Fibroblast of lung (primary cell): ENCODE data around the gene VPS45. TPM values are rescaled to one million over a fixed set of nuclear protein-coding genes. Genes with fewer than 3 reads are reported as not detected.

Experiments used
- DNase-seq, 2 donors: peaks; one replicate each; pipeline versions ENCODE4 v3.0.0 to v3.0.0-alpha.2; 2010; ENCODE audit warnings: low read depth in 2 of 2
- H2AFZ ChIP-seq: 2 replicates; pipeline ENCODE4 v1.5.1; 2012; ENCODE audit warnings: low read length, control low read depth, inconsistent platforms
- H3K27ac ChIP-seq: 2 replicates; pipeline ENCODE4 v1.5.1; 2011; ENCODE audit warnings: low read length, control low read depth; ENCODE audit not compliant: insufficient read depth
- H3K27me3 ChIP-seq: 2 replicates; pipeline ENCODE4 v1.5.1; 2011; ENCODE audit warnings: mild to moderate bottlenecking, low read length; ENCODE audit not compliant: control insufficient read depth, insufficient read depth
- H3K36me3 ChIP-seq: 2 replicates; pipeline ENCODE4 v1.5.1; 2011; ENCODE audit warnings: low read length; ENCODE audit not compliant: control insufficient read depth, insufficient read depth
- H3K4me1 ChIP-seq: 2 replicates; pipeline ENCODE4 v1.5.1; 2011; ENCODE audit warnings: low read length; ENCODE audit not compliant: control insufficient read depth, insufficient read depth; ENCODE audit errors: extremely low read depth
- H3K4me2 ChIP-seq: 2 replicates; pipeline ENCODE4 v1.5.1; 2011; ENCODE audit warnings: low read length, control low read depth; ENCODE audit not compliant: insufficient read depth; ENCODE audit errors: extremely low read depth
- H3K4me3 ChIP-seq, 4 experiments: fragments of 200-600 bp in 1 of 4; sonication (generic) in 1 of 4; replicated peaks in 1 of 4; 2 replicates each; pipeline ENCODE4 v1.5.1; 2011 to 2016; ENCODE audit warnings: low read length in 4 of 4, low read depth in 3 of 4, mild to moderate bottlenecking in 3 of 4, control low read depth in 2 of 4, inconsistent platforms in 1 of 4, mixed read lengths in 1 of 4; ENCODE audit not compliant: insufficient read depth in 1 of 4; ENCODE audit errors: control extremely low read depth in 1 of 4
- H3K79me2 ChIP-seq: 2 replicates; pipeline ENCODE4 v1.5.1; 2012; ENCODE audit warnings: mild to moderate bottlenecking, low read length, inconsistent platforms; ENCODE audit not compliant: control insufficient read depth, insufficient read depth
- H3K9ac ChIP-seq: 2 replicates; pipeline ENCODE4 v1.5.1; 2011; ENCODE audit warnings: mild to moderate bottlenecking, low read length, control low read depth; ENCODE audit not compliant: insufficient read depth
- H3K9me3 ChIP-seq: 2 replicates; pipeline ENCODE4 v1.5.1; 2012; ENCODE audit warnings: low read depth, low read length; ENCODE audit not compliant: control insufficient read depth, insufficient read depth
- H4K20me1 ChIP-seq: 2 replicates; pipeline ENCODE4 v1.5.1; 2011; ENCODE audit warnings: low read length; ENCODE audit not compliant: control insufficient read depth, insufficient read depth; ENCODE audit errors: extremely low read depth
- CTCF ChIP-seq, 2 donors: IDR thresholded peaks in 1 of 2; conservative IDR thresholded peaks in 1 of 2; 1 replicate in 1 of 2; 2 replicates in 1 of 2; pipeline ENCODE4 v1.5.1; 2011 to 2012; ENCODE audit warnings: low read length in 2 of 2, control low read depth in 1 of 2, inconsistent platforms in 1 of 2, low read depth in 1 of 2, mild to moderate bottlenecking in 1 of 2
- EZH2 ChIP-seq: IDR thresholded peaks from 2 replicates; pipeline ENCODE4 v1.5.1; 2012; ENCODE audit warnings: low read length, control low read depth, mild to moderate bottlenecking; ENCODE audit errors: missing control alignments
- polyA plus RNA-seq, 2 donors: library from polyadenylated mRNA; depleted of rRNA in 1 of 2; stranded (reverse) in 1 of 2; unstranded in 1 of 2; fragments of >200 nt; gene quantifications; 2 replicates each; pipeline ENCODE4 v1.2.1, GENCODE V29; 2011 to 2012; ENCODE audit warnings: missing spikeins in 1 of 2
- total RNA-seq: library from RNA; depleted of rRNA; stranded (reverse); fragments of >200 nt; gene quantifications from 2 replicates; pipeline ENCODE4 v1.2.1, GENCODE V29; 2014

Gene VPS45
- total and polyA plus RNA-seq, 2 donors (not counting 1 experiment from before 2014, with no cell fraction given) = 42.6 to 50.0 TPM

- H3K4me3 ChIP-seq = no peak overlapping the region
- no peaks in the 10 kb centered on the region for H3K4me1 ChIP-seq
- no peak overlapping the region for H3K9ac ChIP-seq
- H3K9me3 ChIP-seq = no peaks in the 10 kb centered on the region
- TF ChIP-seq EZH2 = no peak
- TF ChIP-seq CTCF (conservative IDR thresholded peaks at IDR 0.05 in 1 of 2, IDR thresholded peaks at IDR 0.05 in 1 of 2; ENCODE audit: low read depth in 1 of 2, low read length in 2 of 2) = no peak
- H3K4me2 ChIP-seq = no peak overlapping the region
- DNase-seq = no peak
- H3K27ac ChIP-seq = no peak overlapping the region
- no peaks in the 10 kb centered on the region for H3K27me3 ChIP-seq
- no peaks in the 10 kb centered on the region for H3K36me3 ChIP-seq
- no peaks in the 10 kb centered on the region for H3K79me2 ChIP-seq
- no peak overlapping the region for H2AFZ ChIP-seq
- H4K20me1 ChIP-seq = no peaks in the 10 kb centered on the region
Observed at GRCh38 chr1:150076985-150077384, 9.4 kb downstream of the VPS45 start.

GRCh38 chr1:150080784-150081183 lies 13.2 kb downstream of the VPS45 start:
- Histone ChIP-seq H3K9ac (no peak overlapping the region), H3K27me3 (no peaks in the 10 kb centered on the region), H2AFZ (no peak overlapping the region)

GRCh38 chr1:150082494-150082893 lies 14.9 kb downstream of the VPS45 start:
- peaks cover 6% of the 10 kb centered on the region for H3K36me3 ChIP-seq

More at GRCh38 chr1:150080784-150081183, 13.2 kb downstream of the VPS45 start:
- no peaks in the 10 kb centered on the region for H3K9me3 ChIP-seq
- DNase-seq = no peak
- H4K20me1 ChIP-seq = no peaks in the 10 kb centered on the region
- H3K4me3 ChIP-seq = no peak overlapping the region
- H3K4me1 ChIP-seq = no peaks in the 10 kb centered on the region
- H3K79me2 ChIP-seq = no peaks in the 10 kb centered on the region
- H3K36me3 ChIP-seq = peaks cover 5% of the 10 kb centered on the region
- no peak overlapping the region for H3K27ac ChIP-seq
- no peak overlapping the region for H3K4me2 ChIP-seq
- TF ChIP-seq CTCF (conservative IDR thresholded peaks at IDR 0.05 in 1 of 2, IDR thresholded peaks at IDR 0.05 in 1 of 2; ENCODE audit: low read depth in 1 of 2, low read length in 2 of 2) = no peak
- TF ChIP-seq EZH2 = no peak

More at GRCh38 chr1:150082494-150082893, 14.9 kb downstream of the VPS45 start:
- no peaks in the 10 kb centered on the region for H3K4me1 ChIP-seq
- no peak for DNase-seq
- H3K4me3 ChIP-seq = no peak overlapping the region
- H3K27me3 ChIP-seq = no peaks in the 10 kb centered on the region
- H4K20me1 ChIP-seq = no peaks in the 10 kb centered on the region
- H3K79me2 ChIP-seq = no peaks in the 10 kb centered on the region
- TF ChIP-seq CTCF (conservative IDR thresholded peaks at IDR 0.05 in 1 of 2, IDR thresholded peaks at IDR 0.05 in 1 of 2; ENCODE audit: low read depth in 1 of 2, low read length in 2 of 2) (no peak), EZH2 (no peak)
- no peak overlapping the region for H3K4me2 ChIP-seq
- no peak overlapping the region for H3K27ac ChIP-seq
- no peaks in the 10 kb centered on the region for H3K9me3 ChIP-seq
- no peak overlapping the region for H3K9ac ChIP-seq
- no peak overlapping the region for H2AFZ ChIP-seq
